ENCODE measurements around the gene CBR1.

Gene CBR1

DNA sequence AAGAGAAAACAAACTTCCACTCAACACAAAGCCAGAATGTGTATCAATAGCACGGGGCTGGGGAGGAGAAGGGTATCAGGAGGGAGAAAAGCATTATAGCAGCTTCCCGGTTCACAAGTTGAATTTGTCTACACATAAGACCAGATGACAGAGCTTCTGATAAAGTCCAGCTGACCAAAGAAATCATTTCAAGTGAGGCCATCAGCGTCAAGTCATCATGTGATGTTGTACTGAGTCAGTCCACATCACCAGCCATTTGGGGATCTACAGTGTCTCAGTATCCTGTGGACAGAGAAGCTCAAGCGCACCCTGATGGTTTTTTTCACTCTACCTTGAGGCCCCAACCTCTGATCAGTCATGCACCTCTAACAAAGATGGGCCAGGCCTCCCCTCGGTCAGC, 42.5 kb upstream of the CBR1 start:
- no peak for DNase-seq
- Histone ChIP-seq H3K9me3 (no peaks in the 10 kb centered on the region), H3K27me3 (no peaks in the 10 kb centered on the region), H3K4me3 (no peak overlapping the region), H3K36me3 (no peaks in the 10 kb centered on the region), H3K27ac (no peak overlapping the region), H3K4me1 (no peaks in the 10 kb centered on the region)
- intact Hi-C loops (cut with DNase I; ENCODE audit: low total_unique reads): no loop called here
- TF ChIP-seq, protein P1, sequence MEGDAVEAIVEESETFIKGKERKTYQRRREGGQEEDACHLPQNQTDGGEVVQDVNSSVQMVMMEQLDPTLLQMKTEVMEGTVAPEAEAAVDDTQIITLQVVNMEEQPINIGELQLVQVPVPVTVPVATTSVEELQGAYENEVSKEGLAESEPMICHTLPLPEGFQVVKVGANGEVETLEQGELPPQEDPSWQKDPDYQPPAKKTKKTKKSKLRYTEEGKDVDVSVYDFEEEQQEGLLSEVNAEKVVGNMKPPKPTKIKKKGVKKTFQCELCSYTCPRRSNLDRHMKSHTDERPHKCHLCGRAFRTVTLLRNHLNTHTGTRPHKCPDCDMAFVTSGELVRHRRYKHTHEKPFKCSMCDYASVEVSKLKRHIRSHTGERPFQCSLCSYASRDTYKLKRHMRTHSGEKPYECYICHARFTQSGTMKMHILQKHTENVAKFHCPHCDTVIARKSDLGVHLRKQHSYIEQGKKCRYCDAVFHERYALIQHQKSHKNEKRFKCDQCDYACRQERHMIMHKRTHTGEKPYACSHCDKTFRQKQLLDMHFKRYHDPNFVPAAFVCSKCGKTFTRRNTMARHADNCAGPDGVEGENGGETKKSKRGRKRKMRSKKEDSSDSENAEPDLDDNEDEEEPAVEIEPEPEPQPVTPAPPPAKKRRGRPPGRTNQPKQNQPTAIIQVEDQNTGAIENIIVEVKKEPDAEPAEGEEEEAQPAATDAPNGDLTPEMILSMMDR (IDR thresholded peaks at IDR 0.05): no peak

DNA sequence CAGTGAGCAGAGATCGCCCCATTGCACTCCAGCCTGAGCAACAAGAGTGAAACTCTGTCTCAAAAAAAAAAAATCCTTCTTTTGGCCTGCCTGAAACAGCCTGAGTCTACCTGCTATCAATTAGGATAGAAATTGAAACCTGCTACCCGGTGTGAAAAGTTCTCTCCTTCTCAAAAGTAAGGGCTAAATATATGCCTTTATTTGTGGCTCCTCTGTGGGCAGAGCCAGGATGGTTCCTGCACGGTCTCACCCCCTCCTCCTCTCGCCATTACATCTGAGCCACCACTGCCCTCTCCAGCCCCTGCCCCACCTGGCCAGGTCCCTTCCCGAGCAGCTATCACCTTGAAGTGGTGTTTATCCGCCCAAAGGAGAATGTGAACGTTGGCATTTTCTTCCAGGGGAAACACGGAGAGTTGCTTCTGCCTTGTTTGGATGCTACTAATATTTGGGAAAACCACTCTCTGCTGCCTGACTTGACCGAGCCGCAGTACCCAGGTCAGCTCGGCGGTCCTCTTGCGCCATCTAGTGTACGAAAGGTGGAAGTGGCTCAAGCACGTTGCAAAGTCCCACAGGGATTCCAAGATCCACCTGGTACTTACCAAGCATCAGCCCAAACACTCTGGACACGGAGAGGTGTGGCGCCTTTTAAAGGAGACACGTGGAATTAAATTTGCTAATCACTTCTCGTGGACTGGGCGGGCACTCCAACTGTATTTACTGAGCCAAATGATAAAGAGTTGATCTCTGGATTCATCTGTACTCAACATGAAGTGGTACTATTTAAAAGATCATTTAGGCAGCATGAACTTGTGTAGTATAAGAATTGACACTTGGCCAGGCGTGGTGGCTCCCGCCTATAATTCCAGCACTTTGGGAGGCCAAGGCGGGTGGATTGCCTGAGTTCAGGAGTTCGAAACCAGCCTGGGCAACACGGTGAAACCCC, 41.4 kb upstream of the CBR1 start:
- DNase-seq: peak; percentile 62 to 85
- no peak overlapping the region for H3K4me3 ChIP-seq
- intact Hi-C loops (cut with DNase I; ENCODE audit: low total_unique reads): no loop called here
- TF ChIP-seq, protein P1 (IDR thresholded peaks at IDR 0.05): peak; percentile 90 to 95
- peaks cover 0 to 5% (median 0%) of the 10 kb centered on the region in 3 donors for H3K36me3 ChIP-seq
- no peaks in the 10 kb centered on the region for H3K27me3 ChIP-seq
- no peak overlapping the region for H3K27ac ChIP-seq
- no peaks in the 10 kb centered on the region for H3K4me1 ChIP-seq
- H3K9me3 ChIP-seq: no peaks in the 10 kb centered on the region

- Histone ChIP-seq H3K4me3 (no peak overlapping the region), H3K9me3 (no peaks in the 10 kb centered on the region), H3K27me3 (no peaks in the 10 kb centered on the region), H3K27ac (no peak overlapping the region), H3K4me1 (no peaks in the 10 kb centered on the region), H3K36me3 (peaks cover under 1 to 13% (median under 1%) of the 10 kb centered on the region in 3 donors)
- intact Hi-C loops (cut with DNase I; ENCODE audit: low total_unique reads): no loop called here
- TF ChIP-seq, protein P1 (IDR thresholded peaks at IDR 0.05): no peak
- no peak for DNase-seq
Observed at GRCh38 chr21:36029309-36029708, 40.5 kb upstream of the CBR1 start.

DNA sequence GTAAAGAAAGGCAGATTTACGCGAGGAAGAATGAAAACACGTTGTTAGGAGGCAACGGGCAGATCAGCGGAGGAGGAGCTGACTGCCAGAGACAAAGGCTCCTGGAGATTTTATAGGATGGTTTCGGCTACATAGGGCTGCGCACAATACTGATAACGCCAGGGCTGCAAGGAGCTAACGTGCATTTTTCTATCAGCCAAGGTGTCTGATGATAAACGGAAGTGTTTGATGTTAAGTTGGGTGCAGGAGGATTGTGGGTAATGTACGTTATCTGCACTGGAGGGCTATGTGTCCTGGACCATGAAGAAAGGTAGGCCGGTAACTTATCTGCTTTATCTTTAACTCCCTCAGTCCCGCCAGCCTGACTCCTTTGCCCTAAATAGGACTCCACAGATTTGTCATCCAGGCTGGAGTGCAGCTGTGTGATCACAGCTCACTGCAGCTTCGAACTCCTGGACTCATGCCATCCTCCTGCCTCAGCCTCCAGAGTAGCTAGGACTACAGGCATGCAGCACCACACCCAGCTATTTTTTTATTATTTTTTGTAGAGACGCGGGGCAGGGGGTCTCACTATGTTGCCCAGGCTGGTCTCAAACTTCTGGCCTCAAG, 39.1 kb upstream of the CBR1 start:
- no peak for DNase-seq
- Histone ChIP-seq H3K4me3 (no peak overlapping the region), H3K9me3 (no peaks in the 10 kb centered on the region), H3K27ac (no peak overlapping the region), H3K36me3 (peaks cover 14 to 27% (median 15%) of the 10 kb centered on the region in 3 donors), H3K27me3 (no peaks in the 10 kb centered on the region), H3K4me1 (no peaks in the 10 kb centered on the region)
- intact Hi-C loops (cut with DNase I; ENCODE audit: low total_unique reads): no loop called here
- TF ChIP-seq, protein P1 (IDR thresholded peaks at IDR 0.05): no peak

GRCh38 chr21:36032647-36033406, 37.0 kb upstream of the CBR1 start:
- intact Hi-C loops (cut with DNase I; ENCODE audit: low total_unique reads): no loop called here
- TF ChIP-seq, protein P1 (IDR thresholded peaks at IDR 0.05): no peak
- Histone ChIP-seq H3K36me3 (peaks cover 22 to 48% (median 27%) of the 10 kb centered on the region in 3 donors), H3K27me3 (no peaks in the 10 kb centered on the region), H3K27ac (no peak overlapping the region), H3K4me3 (no peak overlapping the region), H3K4me1 (no peaks in the 10 kb centered on the region), H3K9me3 (no peaks in the 10 kb centered on the region)
- no peak for DNase-seq
